Tibial artery (tissue), 4 donors: ENCODE results near the gene GJA3.

Experiments
- DNase-seq, 2 donors: peaks; one replicate each; pipeline ENCODE4 v3.0.0-alpha.2; 2019
- H3K27ac ChIP-seq, 2 donors: fragments of 200-600 bp; sonication (generic) in 1 of 2; 1 replicate in 1 of 2; 2 replicates in 1 of 2; pipeline ENCODE4 v1.5.1; 2018 to 2019; ENCODE audit warnings: mild to moderate bottlenecking in 1 of 2
- H3K27me3 ChIP-seq, 2 donors: fragments of 200-600 bp; sonication (generic) in 1 of 2; one replicate each; pipeline versions ENCODE4 v1.5.1 to v1.6.0; 2016 to 2019
- H3K36me3 ChIP-seq, 3 donors: fragments of 200-600 bp; sonication (generic) in 2 of 3; one replicate each; pipeline ENCODE4 v1.5.1; 2016 to 2019; ENCODE audit warnings: mild to moderate bottlenecking in 2 of 3
- H3K4me1 ChIP-seq, 4 donors: fragments of 200-600 bp; sonication (generic) in 2 of 4; 1 replicate in 3 of 4; 2 replicates in 1 of 4; pipeline ENCODE4 v1.5.1; 2016 to 2019
- H3K4me3 ChIP-seq, 2 donors: fragments of 200-600 bp; sonication (generic) in 1 of 2; 1 replicate in 1 of 2; 2 replicates in 1 of 2; pipeline ENCODE4 v1.5.1; 2018 to 2019; ENCODE audit warnings: mild to moderate bottlenecking in 2 of 2
- H3K9me3 ChIP-seq, 3 donors: fragments of 200-600 bp; sonication (generic) in 1 of 3; one replicate each; pipeline ENCODE4 v1.5.1; 2016 to 2019
- CTCF ChIP-seq, 2 experiments: fragments of 200-600 bp in 1 of 2; fragments of 450-650 bp in 1 of 2; IDR thresholded peaks; one replicate each; pipeline ENCODE4 v1.5.1; 2017 to 2019; ENCODE audit warnings: antibody characterized with exemption in 2 of 2, mild to moderate bottlenecking in 1 of 2, moderate library complexity in 1 of 2
- intact Hi-C: fragments of 100-400 bp; cut with DNase I; formaldehyde crosslinking; loops from one replicate; pipeline ENCODE4 v1.15.0; 2023; ENCODE audit warnings: low total_unique reads

GJA3 gene

GRCh38 chr13:20151612-20152011 lies 9.2 kb downstream of the GJA3 start:
- Histone ChIP-seq H3K9me3 (no peaks in the 10 kb centered on the region), H3K4me3 (no peak overlapping the region), H3K27ac (no peak overlapping the region), H3K4me1 (no peaks in the 10 kb centered on the region), H3K27me3 (peaks cover 0 to 56% of the 10 kb centered on the region in 2 donors), H3K36me3 (no peaks in the 10 kb centered on the region)
- TF ChIP-seq CTCF (IDR thresholded peaks at IDR 0.05): no peak
- no peak for DNase-seq
- intact Hi-C loops: no loop called here

GRCh38 chr13:20151016-20151415 lies 9.8 kb downstream of the GJA3 start:
- no peak for DNase-seq
- Histone ChIP-seq H3K4me3 (no peak overlapping the region), H3K9me3 (no peaks in the 10 kb centered on the region), H3K27me3 (peaks cover 0 to 51% of the 10 kb centered on the region in 2 donors), H3K27ac (no peak overlapping the region), H3K36me3 (no peaks in the 10 kb centered on the region), H3K4me1 (no peaks in the 10 kb centered on the region)
- intact Hi-C loops: no loop called here
- no peak for TF ChIP-seq CTCF (IDR thresholded peaks at IDR 0.05)

GRCh38 chr13:20150561-20150960 lies 10.3 kb downstream of the GJA3 start:
- no peak overlapping the region for H3K27ac ChIP-seq
- H3K4me3 ChIP-seq: no peak overlapping the region
- no peak for TF ChIP-seq CTCF (IDR thresholded peaks at IDR 0.05)
- DNase-seq: no peak
- intact Hi-C loops: no loop called here
- H3K4me1 ChIP-seq: no peaks in the 10 kb centered on the region
- no peaks in the 10 kb centered on the region for H3K9me3 ChIP-seq
- H3K27me3 ChIP-seq: peaks cover 0 to 51% of the 10 kb centered on the region in 2 donors
- H3K36me3 ChIP-seq: no peaks in the 10 kb centered on the region

GRCh38 chr13:20149762-20150161 lies 11.1 kb downstream of the GJA3 start:
- intact Hi-C loops: no loop called here
- Histone ChIP-seq H3K36me3 (no peaks in the 10 kb centered on the region), H3K4me1 (no peaks in the 10 kb centered on the region), H3K27me3 (peaks cover 0 to 50% of the 10 kb centered on the region in 2 donors), H3K4me3 (no peak overlapping the region), H3K27ac (no peak overlapping the region), H3K9me3 (no peaks in the 10 kb centered on the region)
- no peak for TF ChIP-seq CTCF (IDR thresholded peaks at IDR 0.05)
- no peak for DNase-seq

GRCh38 chr13:20148501-20149183 lies 12.2 kb downstream of the GJA3 start:
- no peak overlapping the region for H3K27ac ChIP-seq
- no peaks in the 10 kb centered on the region for H3K9me3 ChIP-seq
- no peaks in the 10 kb centered on the region for H3K36me3 ChIP-seq
- H3K4me1 ChIP-seq: no peaks in the 10 kb centered on the region
- intact Hi-C loops: no loop called here
- no peak for TF ChIP-seq CTCF (IDR thresholded peaks at IDR 0.05)
- H3K27me3 ChIP-seq: peaks cover 0 to 61% of the 10 kb centered on the region in 2 donors
- no peak overlapping the region for H3K4me3 ChIP-seq
- DNase-seq: no peak
